Mucosa of descending colon (tissue), 3 donors: ENCODE measurements around the gene GFOD2. TPM values are rescaled to one million over a fixed set of nuclear protein-coding genes. Genes with fewer than 3 reads are reported as not detected.

Source experiments
- ATAC-seq: fragments of 200-7000 bp; cut with Tn5 transposase; one replicate; pipeline ENCODE4 v1.9.1; 2020; ENCODE audit warnings: mild to moderate bottlenecking, moderate library complexity
- DNase-seq, 3 donors: peaks; one replicate each; pipeline ENCODE4 v3.0.0-alpha.2; 2020
- H3K36me3 ChIP-seq: fragments of 200-600 bp; one replicate; pipeline ENCODE4 v1.8.0; 2021; ENCODE audit warnings: low read depth, mild to moderate bottlenecking
- H3K4me1 ChIP-seq: fragments of 200-600 bp; one replicate; pipeline ENCODE4 v1.8.0; 2021; ENCODE audit warnings: low read depth, mild to moderate bottlenecking
- H3K4me3 ChIP-seq: fragments of 200-600 bp; one replicate; pipeline ENCODE4 v1.8.0; 2021; ENCODE audit warnings: mild to moderate bottlenecking
- H3K9me3 ChIP-seq: fragments of 200-600 bp; one replicate; pipeline ENCODE4 v1.8.0; 2021; ENCODE audit warnings: mild to moderate bottlenecking
- CTCF ChIP-seq: fragments of 200-600 bp; IDR thresholded peaks from one replicate; pipeline ENCODE4 v1.8.0; 2022; ENCODE audit warnings: antibody characterized with exemption, mild to moderate bottlenecking
- intact Hi-C, 2 donors: fragments of 100-400 bp; cut with DNase I in 1 of 2; cut with micrococcal nuclease in 1 of 2; formaldehyde crosslinking; loops; one replicate each; pipeline versions ENCODE4 v1.11.0 to v1.11.1; 2022; cut with DNase I, micrococcal nuclease
- total RNA-seq, 3 donors: library from RNA; stranded (reverse); fragmentation: NEBNext Ultra II Directional in 2 of 3; extraction: Animal tissue kit (Norgen Biotek cat#: 25700) in 2 of 3; gene quantifications; one replicate each; pipeline versions ENCODE4 v1.2.1 to v1.2.4, GENCODE V29; 2021 to 2023
- donor health status: DM: no; HTN: no; CAD: no; lungs with moderate emphysema.
- donor health status: DM: no; HTN: no; CAD: no.
- donor health status: DM: no; HTN: yes; CAD: no.

The GFOD2 gene
- total RNA-seq, 3 donors from 2014 or later, result 25.6 to 29.2 (median 27.9) TPM

GRCh38 chr16:67731753-67732095 lies 12.6 kb upstream of the GFOD2 start:
- intact Hi-C loops, result no loop called here
- H3K36me3 ChIP-seq, result peaks cover 8% of the 10 kb centered on the region
- no peak for ATAC-seq

GRCh38 chr16:67731071-67731752 lies 12.1 kb upstream of the GFOD2 start:
- no peaks in the 10 kb centered on the region for H3K4me1 ChIP-seq
- H3K9me3 ChIP-seq, result no peaks in the 10 kb centered on the region
- peaks cover 11% of the 10 kb centered on the region for H3K36me3 ChIP-seq
- intact Hi-C loops, result no loop called here
- TF ChIP-seq CTCF, result no peak
- DNase-seq, result no peak
- H3K4me3 ChIP-seq, result no peak overlapping the region
- no peak for ATAC-seq

More at GRCh38 chr16:67731753-67732095, 12.6 kb upstream of the GFOD2 start:
- Histone ChIP-seq H3K4me3 (no peak overlapping the region), H3K9me3 (no peaks in the 10 kb centered on the region), H3K4me1 (no peaks in the 10 kb centered on the region)
- no peak for TF ChIP-seq CTCF
- DNase-seq, result no peak

GRCh38 chr16:67730326-67730725 lies 11.2 kb upstream of the GFOD2 start:
- peaks cover 11% of the 10 kb centered on the region for H3K36me3 ChIP-seq
- intact Hi-C loops, result no loop called here

GRCh38 chr16:67729636-67730248 lies 10.6 kb upstream of the GFOD2 start:
- TF ChIP-seq CTCF, result no peak
- ATAC-seq (no peak), DNase-seq (no peak)
- intact Hi-C loops, result no loop called here
- H3K9me3 ChIP-seq, result no peaks in the 10 kb centered on the region
- no peak overlapping the region for H3K4me3 ChIP-seq
- H3K36me3 ChIP-seq, result peaks cover 14% of the 10 kb centered on the region
- H3K4me1 ChIP-seq, result no peaks in the 10 kb centered on the region

More at GRCh38 chr16:67730326-67730725, 11.2 kb upstream of the GFOD2 start:
- DNase-seq, result no peak
- Histone ChIP-seq H3K4me3 (no peak overlapping the region), H3K9me3 (no peaks in the 10 kb centered on the region), H3K4me1 (no peaks in the 10 kb centered on the region)
- no peak for ATAC-seq
- no peak for TF ChIP-seq CTCF

- no peak for DNase-seq
- TF ChIP-seq CTCF, result no peak
- Histone ChIP-seq H3K9me3 (no peaks in the 10 kb centered on the region), H3K36me3 (peaks cover 14% of the 10 kb centered on the region), H3K4me3 (no peak overlapping the region), H3K4me1 (no peaks in the 10 kb centered on the region)
- intact Hi-C loops, result no loop called here
- ATAC-seq, result no peak
These were observed 8.7 kb upstream of the GFOD2 start for GRCh38 chr16:67727521-67728485.
